ENCODE data around the gene DNAH8.

DNA sequence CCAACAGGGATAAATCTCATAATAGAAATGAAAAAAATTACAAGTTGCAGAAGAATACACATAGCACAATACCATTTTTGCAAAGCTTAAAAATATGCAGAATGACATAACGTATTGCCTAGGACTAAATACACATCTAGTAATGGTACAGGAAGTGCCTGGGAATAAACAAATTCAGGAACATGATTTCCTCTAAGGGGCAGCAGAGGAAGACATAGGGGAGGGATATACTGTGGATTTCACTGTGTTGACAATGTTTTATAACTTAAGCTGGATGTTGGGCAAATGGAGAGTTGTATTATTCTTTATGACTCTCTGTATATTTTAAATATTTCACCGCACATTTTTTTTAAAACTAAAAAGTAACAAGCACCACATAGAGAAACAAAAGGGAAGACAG lies 6.6 kb upstream of the DNAH8 start:
- no peak for TF ChIP-seq CTCF (IDR thresholded peaks at IDR 0.05; ENCODE audit: poor library complexity)
- TF ChIP-seq EZH2 (IDR thresholded peaks at IDR 0.05; ENCODE audit: borderline replicate concordance) = no peak
